GOT3 (cell line): ENCODE results near the gene PRDM7.
A peak's percentile ranks its signal among the peaks of the same experiment; 100 is the strongest.

ENCODE experiments used
- DNase-seq: peaks from one replicate; lab custom pipeline; 2025; ENCODE audit warnings: mixed read lengths; lab: John Stamatoyannopoulos, UW

The PRDM7 gene

GRCh38 chr16:90035902-90036301, 41.2 kb downstream of the PRDM7 start:
- no peak for DNase-seq

- no peak for DNase-seq
These were observed 42.6 kb downstream of the PRDM7 start for GRCh38 chr16:90034504-90034903.

- no peak for DNase-seq
These were observed 43.7 kb downstream of the PRDM7 start for GRCh38 chr16:90033387-90033786.

- DNase-seq = no peak
These were observed 44.3 kb downstream of the PRDM7 start for GRCh38 chr16:90032674-90033331.

- DNase-seq = no peak
These were observed 45.0 kb downstream of the PRDM7 start for GRCh38 chr16:90031931-90032673.

GRCh38 chr16:90031186-90031930, 45.8 kb downstream of the PRDM7 start:
- no peak for DNase-seq

- DNase-seq = no peak
These were observed 48.1 kb downstream of the PRDM7 start for GRCh38 chr16:90028985-90029384.

- DNase-seq = no peak
These were observed 49.5 kb downstream of the PRDM7 start for GRCh38 chr16:90027611-90028010.

GRCh38 chr16:90026135-90026534, 51.0 kb downstream of the PRDM7 start:
- DNase-seq = no peak

- no peak for DNase-seq
These were observed 54.1 kb downstream of the PRDM7 start for GRCh38 chr16:90023078-90023447.

- DNase-seq = peak; percentile 48
These were observed 54.7 kb downstream of the PRDM7 start for GRCh38 chr16:90022209-90023077.

- no peak for DNase-seq
These were observed 56.2 kb downstream of the PRDM7 start for GRCh38 chr16:90020838-90021382.

- no peak for DNase-seq
These were observed 56.8 kb downstream of the PRDM7 start for GRCh38 chr16:90020260-90020837.

GRCh38 chr16:90019543-90020259, 57.4 kb downstream of the PRDM7 start:
- DNase-seq = no peak

- no peak for DNase-seq
These were observed 58.2 kb downstream of the PRDM7 start, which contains the start of gene DBNDD1 for GRCh38 chr16:90018652-90019542. DBNDD1 (minus strand) TSS chr16:90019456; CDS start chr16:90019341, 115 bp downstream.

GRCh38 chr16:90018297-90018651, 58.9 kb downstream of the PRDM7 start:
- DNase-seq = no peak

- DNase-seq = no peak
These were observed 60.7 kb downstream of the PRDM7 start for GRCh38 chr16:90016339-90016950.

GRCh38 chr16:90015586-90016338, 61.4 kb downstream of the PRDM7 start:
- no peak for DNase-seq
